IMR-90 (cell line): Measurements from ENCODE around the gene PDE11A. TPM values are rescaled to one million over a fixed set of nuclear protein-coding genes. Genes with fewer than 3 reads are reported as not detected.
A peak's percentile ranks its signal among the peaks of the same experiment; 100 is the strongest.

Source experiments
- ATAC-seq: fragments of 200-7000 bp; cut with Tn5 transposase; 2 replicates; pipeline ENCODE4 v1.9.1; 2020; ENCODE audit warnings: low read depth, mild to moderate bottlenecking, moderate library complexity
- BruUV-seq: library from RNA; stranded (reverse); fragments of 400-500 nt; replicated peaks from 2 replicates; lab custom pipeline; 2021; lab: Mats Ljungman, UMichigan
- CTCF ChIA-PET: fragments of 300-600 bp; formaldehyde crosslinking; extraction: SDS; loops from one replicate; lab custom pipeline; 2021; ENCODE audit warnings: antibody characterized with exemption; lab: Yijun Ruan, JAX
- POLR2A ChIA-PET: fragments of 300-600 bp; sonication (Branson Sonifier 250); formaldehyde crosslinking; loops from one replicate; lab custom pipeline; 2022; ENCODE audit warnings: antibody characterized with exemption; ENCODE audit not compliant: unreplicated experiment; lab: Charles Lee
- DNase-seq: peaks from one replicate; pipeline ENCODE4 v3.0.0; 2013
- H2AFZ ChIP-seq: replicated peaks from 2 replicates; pipeline ENCODE3; 2013; ENCODE audit warnings: low read length, mild to moderate bottlenecking; ENCODE audit not compliant: poor library complexity
- H2AK5ac ChIP-seq: 2 replicates; pipeline ENCODE4 v1.6.1; 2013; ENCODE audit warnings: low read depth, low read length, inconsistent platforms
- H2AK9ac ChIP-seq: replicated peaks from 2 replicates; pipeline ENCODE3; 2013; ENCODE audit warnings: mild to moderate bottlenecking, low read depth, low read length, moderate library complexity; ENCODE audit not compliant: poor library complexity
- H2BK120ac ChIP-seq: 2 replicates; pipeline ENCODE4 v1.6.1; 2013; ENCODE audit warnings: low read depth, low read length, inconsistent platforms
- H2BK15ac ChIP-seq: 3 replicates; pipeline ENCODE4 v1.6.1; 2013; ENCODE audit warnings: low read depth, low read length, inconsistent platforms
- H2BK20ac ChIP-seq: 2 replicates; pipeline ENCODE4 v1.6.1; 2013; ENCODE audit warnings: low read depth, mild to moderate bottlenecking, inconsistent platforms, low read length, moderate library complexity
- H2BK5ac ChIP-seq: 2 replicates; pipeline ENCODE4 v1.6.1; 2013; ENCODE audit warnings: mild to moderate bottlenecking, low read depth, low read length, inconsistent platforms; ENCODE audit not compliant: poor library complexity, severe bottlenecking
- H3K14ac ChIP-seq: replicated peaks from 2 replicates; pipeline ENCODE4 v1.6.1; 2013; ENCODE audit warnings: low read depth, low read length, inconsistent platforms
- H3K18ac ChIP-seq: 2 replicates; pipeline ENCODE4 v1.6.1; 2013; ENCODE audit warnings: low read depth, low read length, control low read depth
- H3K23ac ChIP-seq: 2 replicates; pipeline ENCODE4 v1.6.1; 2013; ENCODE audit warnings: low read depth, low read length, inconsistent platforms
- H3K27ac ChIP-seq: 2 replicates; pipeline ENCODE4 v1.5.1; 2013; ENCODE audit warnings: mild to moderate bottlenecking, control low read depth, low read length; ENCODE audit not compliant: insufficient read depth
- H3K27me3 ChIP-seq: 2 replicates; pipeline ENCODE4 v1.6.1; 2013; ENCODE audit warnings: low read length; ENCODE audit not compliant: control insufficient read depth, insufficient read depth
- H3K36me3 ChIP-seq: 2 replicates; pipeline ENCODE4 v1.6.1; 2013; ENCODE audit warnings: low read length, mixed read lengths; ENCODE audit not compliant: control insufficient read depth, insufficient read depth
- H3K4ac ChIP-seq: 2 replicates; pipeline ENCODE4 v1.6.1; 2013; ENCODE audit warnings: low read depth, low read length, inconsistent platforms
- H3K4me1 ChIP-seq: 2 replicates; pipeline ENCODE4 v1.6.1; 2013; ENCODE audit warnings: low read length, mixed read lengths; ENCODE audit not compliant: control insufficient read depth, insufficient read depth
- H3K4me2 ChIP-seq: 2 replicates; pipeline ENCODE4 v1.6.1; 2013; ENCODE audit warnings: low read depth, mild to moderate bottlenecking, control low read depth, low read length, moderate library complexity
- H3K4me3 ChIP-seq: 2 replicates; pipeline ENCODE4 v1.5.1; 2013; ENCODE audit warnings: low read depth, mild to moderate bottlenecking, control low read depth, low read length, moderate library complexity; ENCODE audit not compliant: insufficient read depth
- H3K56ac ChIP-seq: 2 replicates; pipeline ENCODE4 v1.6.1; 2013; ENCODE audit warnings: low read length, inconsistent platforms; ENCODE audit not compliant: insufficient read depth; ENCODE audit errors: extremely low read depth
- H3K79me1 ChIP-seq, 2 experiments: 2 replicates each; pipeline ENCODE4 v1.6.1; 2013; ENCODE audit warnings: low read length in 2 of 2, inconsistent platforms in 1 of 2, low read depth in 1 of 2
- H3K9ac ChIP-seq: 2 replicates; pipeline ENCODE4 v1.6.1; 2013; ENCODE audit warnings: low read depth, low read length, control low read depth
- H3K9me1 ChIP-seq: 2 replicates; pipeline ENCODE4 v1.6.1; 2013; ENCODE audit warnings: low read length, inconsistent platforms; ENCODE audit not compliant: insufficient read depth
- H3K9me3 ChIP-seq: 2 replicates; pipeline ENCODE4 v1.6.1; 2013; ENCODE audit warnings: low read length; ENCODE audit not compliant: control insufficient read depth, insufficient read depth
- H4K20me1 ChIP-seq: 2 replicates; pipeline ENCODE4 v1.6.1; 2013; ENCODE audit warnings: low read length, inconsistent platforms; ENCODE audit not compliant: insufficient read depth
- H4K5ac ChIP-seq: 2 replicates; pipeline ENCODE4 v1.6.1; 2013; ENCODE audit warnings: mild to moderate bottlenecking, low read depth, low read length, control low read depth
- H4K8ac ChIP-seq, 2 experiments: 2 replicates each; pipeline ENCODE4 v1.6.1; 2013; ENCODE audit warnings: low read depth in 2 of 2, low read length in 2 of 2, control low read depth in 1 of 2, inconsistent platforms in 1 of 2
- H4K91ac ChIP-seq: 2 replicates; pipeline ENCODE4 v1.6.1; 2013; ENCODE audit warnings: low read depth, low read length, inconsistent platforms; ENCODE audit not compliant: insufficient read depth
- CEBPB ChIP-seq: IDR thresholded peaks from 2 replicates; pipeline ENCODE4 v1.6.1; 2012; ENCODE audit warnings: low read depth, low read length, improper control_type of control experiment
- MAFK ChIP-seq: IDR thresholded peaks from 2 replicates; pipeline ENCODE4 v1.6.1; 2012; ENCODE audit warnings: low read depth, low read length, improper control_type of control experiment
- MAZ ChIP-seq: IDR thresholded peaks from 2 replicates; pipeline ENCODE4 v1.6.1; 2012; ENCODE audit warnings: low read depth, mild to moderate bottlenecking, low read length, improper control_type of control experiment, moderate library complexity, borderline replicate concordance
- POLR2A ChIP-seq: IDR thresholded peaks from 2 replicates; pipeline ENCODE4 v1.6.1; 2012; ENCODE audit warnings: mild to moderate bottlenecking, low read depth, low read length
- RAD21 ChIP-seq: IDR thresholded peaks from 2 replicates; pipeline ENCODE4 v1.6.1; 2012; ENCODE audit warnings: low read length, improper control_type of control experiment
- RCOR1 ChIP-seq: IDR thresholded peaks from 2 replicates; pipeline ENCODE4 v1.6.1; 2012; ENCODE audit warnings: mild to moderate bottlenecking, low read length, improper control_type of control experiment; ENCODE audit not compliant: insufficient replicate concordance
- SMC3 ChIP-seq: fragments of 150-350 bp; IDR thresholded peaks from 2 replicates; pipeline ENCODE4 v1.6.1; 2016; ENCODE audit warnings: low read depth, mild to moderate bottlenecking, antibody characterized with exemption, low read length, moderate library complexity
- WGBS, 2 experiments: methylation state at CpG; one replicate each; pipeline versions ENCODE4 v1.1.5 to v1.1.7; 2013; ENCODE audit warnings: missing lambda C conversion rate in 2 of 2; ENCODE audit not compliant: insufficient read length in 1 of 2; ENCODE audit errors: extremely low coverage in 2 of 2; 5-methylcytosine and 5-hydroxymethylcytosine counted together
- dilution Hi-C: fragments of 300-500 bp; cut with HindIII; formaldehyde crosslinking; loops from one replicate; pipeline ENCODE4 v1.14.3; 2018; ENCODE audit warnings: low sequenced_read_pairs; ENCODE audit not compliant: unreplicated experiment
- in situ Hi-C: fragments of 300-500 bp; cut with MboI; formaldehyde crosslinking; loops from 3 replicates; pipeline ENCODE4 v1.14.3; 2019; ENCODE audit warnings: low sequenced_read_pairs, inconsistent platforms, mixed read lengths
- intact Hi-C: fragments of 100-400 bp; cut with micrococcal nuclease; formaldehyde crosslinking; loops from 2 replicates; pipeline ENCODE4 v1.10.0; 2022
- polyA plus RNA-seq, 3 experiments: library from polyadenylated mRNA; depleted of rRNA; stranded (reverse); fragments of >200 nt; gene quantifications; 2 replicates each; pipeline ENCODE4 v1.2.3, GENCODE V29; 2012; ENCODE audit warnings: low replicate concordance in 1 of 3
- total RNA-seq: library from RNA; depleted of rRNA; stranded (reverse); fragments of >200 nt; gene quantifications from 2 replicates; pipeline ENCODE4 v1.2.3, GENCODE V29; 2012
- TF ChIP-seq, protein P1 (sequence below): fragments of 150-350 bp; IDR thresholded peaks from 2 replicates; pipeline ENCODE4 v1.6.1; 2016; ENCODE audit warnings: low read depth, mild to moderate bottlenecking, low read length, moderate library complexity, borderline replicate concordance
- TF ChIP-seq, protein P2 (sequence below): fragments of 150-350 bp; IDR thresholded peaks from 2 replicates; pipeline ENCODE4 v1.6.1; 2017; ENCODE audit warnings: mild to moderate bottlenecking, antibody characterized with exemption, low read length, low read depth
- TF ChIP-seq, protein P3 (sequence below): conservative IDR thresholded peaks from 2 replicates; pipeline ENCODE4 v1.5.1; 2012; ENCODE audit warnings: mild to moderate bottlenecking, low read depth, low read length, improper control_type of control experiment

The PDE11A gene
- total and polyA plus RNA-seq, 2 of the 4 experiments (the other 2 are of a cell fraction): 0.21 to 0.72 TPM

DNA sequence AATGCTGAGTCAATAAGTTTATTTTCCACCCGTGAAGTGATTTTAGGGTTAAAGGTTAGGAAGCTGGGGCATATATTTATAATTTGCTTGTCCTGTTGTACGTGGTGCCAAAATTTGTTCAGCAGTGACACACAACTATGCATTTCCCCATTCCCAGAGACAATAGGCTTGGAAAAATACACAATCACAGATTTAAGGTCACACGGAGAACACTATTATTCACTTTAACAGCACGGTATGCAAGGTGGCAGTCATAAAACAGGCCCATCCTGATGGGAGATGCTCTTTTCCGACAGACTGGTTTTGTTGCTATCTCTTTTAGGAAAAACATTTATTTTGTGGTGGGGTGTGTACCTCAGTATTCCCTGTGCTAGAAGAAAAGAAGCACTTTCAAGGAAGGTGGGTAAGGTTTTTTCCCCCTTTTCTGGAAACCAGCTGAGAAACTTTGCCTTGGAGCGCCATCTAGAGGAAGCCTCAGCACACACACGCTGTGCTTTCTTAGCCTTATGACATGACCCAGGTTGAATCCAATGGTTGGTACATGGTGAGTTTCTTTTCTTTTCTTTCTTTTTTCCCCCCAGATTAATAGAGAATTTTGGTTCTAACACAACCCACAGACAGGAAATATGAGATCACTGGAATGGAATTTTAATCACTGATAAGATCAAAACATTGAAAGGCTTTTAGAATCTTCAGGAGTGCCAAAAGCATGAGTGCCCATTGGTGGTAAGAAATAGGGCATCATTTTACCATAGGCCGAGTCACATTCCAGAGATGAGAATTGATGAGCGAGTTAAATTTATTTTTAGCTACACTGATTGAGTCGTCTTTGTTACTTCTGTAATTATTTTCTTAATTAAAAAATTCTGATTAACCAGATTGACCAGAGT is 347.9 kb downstream of the PDE11A start:
- peak; percentile 42 for DNase-seq
- Histone ChIP-seq H4K20me1 (no peaks in the 10 kb centered on the region), H2AK5ac (no peak overlapping the region), H3K4me2 (no peak overlapping the region), H2AFZ (no peak overlapping the region), H3K4ac (no peak overlapping the region), H2BK20ac (no peak overlapping the region), H4K5ac (no peak overlapping the region), H3K79me1 (no peaks in the 10 kb centered on the region), H3K9me1 (no peaks in the 10 kb centered on the region), H3K36me3 (no peaks in the 10 kb centered on the region), H3K9me3 (no peaks in the 10 kb centered on the region), H3K14ac (no peak overlapping the region), H3K4me3 (no peak overlapping the region), H3K9ac (no peak overlapping the region), H3K23ac (no peak overlapping the region), H4K8ac (no peak overlapping the region), H3K27me3 (peaks cover 8% of the 10 kb centered on the region), H3K27ac (no peak overlapping the region), H2AK9ac (no peak overlapping the region), H2BK15ac (no peak overlapping the region), H2BK5ac (no peak overlapping the region), H3K56ac (no peak overlapping the region), H3K18ac (no peak overlapping the region), H4K91ac (no peak overlapping the region), H3K4me1 (no peaks in the 10 kb centered on the region), H2BK120ac (no peak overlapping the region)
- TF ChIP-seq CEBPB (no peak), RCOR1 (no peak), MAFK (no peak), RAD21 (peak; percentile 87), MAZ (no peak), SMC3 (peak; percentile 64), POLR2A (no peak)
- TF ChIP-seq, protein P1, sequence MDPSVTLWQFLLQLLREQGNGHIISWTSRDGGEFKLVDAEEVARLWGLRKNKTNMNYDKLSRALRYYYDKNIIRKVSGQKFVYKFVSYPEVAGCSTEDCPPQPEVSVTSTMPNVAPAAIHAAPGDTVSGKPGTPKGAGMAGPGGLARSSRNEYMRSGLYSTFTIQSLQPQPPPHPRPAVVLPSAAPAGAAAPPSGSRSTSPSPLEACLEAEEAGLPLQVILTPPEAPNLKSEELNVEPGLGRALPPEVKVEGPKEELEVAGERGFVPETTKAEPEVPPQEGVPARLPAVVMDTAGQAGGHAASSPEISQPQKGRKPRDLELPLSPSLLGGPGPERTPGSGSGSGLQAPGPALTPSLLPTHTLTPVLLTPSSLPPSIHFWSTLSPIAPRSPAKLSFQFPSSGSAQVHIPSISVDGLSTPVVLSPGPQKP: no peak
- TF ChIP-seq, protein P2, sequence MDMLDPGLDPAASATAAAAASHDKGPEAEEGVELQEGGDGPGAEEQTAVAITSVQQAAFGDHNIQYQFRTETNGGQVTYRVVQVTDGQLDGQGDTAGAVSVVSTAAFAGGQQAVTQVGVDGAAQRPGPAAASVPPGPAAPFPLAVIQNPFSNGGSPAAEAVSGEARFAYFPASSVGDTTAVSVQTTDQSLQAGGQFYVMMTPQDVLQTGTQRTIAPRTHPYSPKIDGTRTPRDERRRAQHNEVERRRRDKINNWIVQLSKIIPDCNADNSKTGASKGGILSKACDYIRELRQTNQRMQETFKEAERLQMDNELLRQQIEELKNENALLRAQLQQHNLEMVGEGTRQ: no peak
- TF ChIP-seq, protein P3, sequence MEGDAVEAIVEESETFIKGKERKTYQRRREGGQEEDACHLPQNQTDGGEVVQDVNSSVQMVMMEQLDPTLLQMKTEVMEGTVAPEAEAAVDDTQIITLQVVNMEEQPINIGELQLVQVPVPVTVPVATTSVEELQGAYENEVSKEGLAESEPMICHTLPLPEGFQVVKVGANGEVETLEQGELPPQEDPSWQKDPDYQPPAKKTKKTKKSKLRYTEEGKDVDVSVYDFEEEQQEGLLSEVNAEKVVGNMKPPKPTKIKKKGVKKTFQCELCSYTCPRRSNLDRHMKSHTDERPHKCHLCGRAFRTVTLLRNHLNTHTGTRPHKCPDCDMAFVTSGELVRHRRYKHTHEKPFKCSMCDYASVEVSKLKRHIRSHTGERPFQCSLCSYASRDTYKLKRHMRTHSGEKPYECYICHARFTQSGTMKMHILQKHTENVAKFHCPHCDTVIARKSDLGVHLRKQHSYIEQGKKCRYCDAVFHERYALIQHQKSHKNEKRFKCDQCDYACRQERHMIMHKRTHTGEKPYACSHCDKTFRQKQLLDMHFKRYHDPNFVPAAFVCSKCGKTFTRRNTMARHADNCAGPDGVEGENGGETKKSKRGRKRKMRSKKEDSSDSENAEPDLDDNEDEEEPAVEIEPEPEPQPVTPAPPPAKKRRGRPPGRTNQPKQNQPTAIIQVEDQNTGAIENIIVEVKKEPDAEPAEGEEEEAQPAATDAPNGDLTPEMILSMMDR: peak; percentile 82
- WGBS, 2 experiments: no CpG with 5 or more reads among the region's 10 CpGs
- no TSS peak for BruUV-seq
- in situ Hi-C loops: loop anchor here (10.0 kb wide), 1 partner anchor 390 kb away; no protein-coding TSS in a partner anchor
- POLR2A ChIA-PET: no interaction called here
- intact Hi-C loops: loop anchor here (1.0 to 5.0 kb wide), 6 partner anchors 122 to 560 kb away; partner anchors contain the start of gene NFE2L2
- CTCF ChIA-PET: interaction anchor here (0.7 to 1.8 kb wide), 7 partner anchors 18 to 1600 kb away, joined by 3 to 6 read pairs (median 4); no protein-coding TSS in a partner anchor
- dilution Hi-C loops: no loop called here
- ATAC-seq: peak; percentile 85
